Sigmoid colon (tissue), 3 donors: ENCODE data around the gene CEP95.

Source experiments
- CTCF ChIP-seq, 4 experiments: fragments of 450-650 bp in 3 of 4; fragments of 200-600 bp in 1 of 4; IDR thresholded peaks; one replicate each; pipeline ENCODE4 v1.5.1; 2016 to 2019; ENCODE audit warnings: antibody characterized with exemption in 4 of 4, mild to moderate bottlenecking in 3 of 4, moderate library complexity in 2 of 4
- POLR2A ChIP-seq, 2 donors: fragments of 450-650 bp; IDR thresholded peaks; one replicate each; pipeline ENCODE4 v1.6.1; 2016; ENCODE audit warnings: antibody characterized with exemption in 2 of 2, mild to moderate bottlenecking in 2 of 2, moderate library complexity in 2 of 2

- TF ChIP-seq POLR2A (IDR thresholded peaks at IDR 0.05) (no peak), CTCF (IDR thresholded peaks at IDR 0.05) (no peak)
Observed at GRCh38 chr17:64547319-64547718, 40.5 kb downstream of the CEP95 start.
